GM19193 (cell line): ENCODE data around the gene GPC5.

Experiments used
- POLR2A ChIP-seq: IDR thresholded peaks from 4 replicates; pipeline ENCODE4 v1.6.1; 2011; ENCODE audit not compliant: insufficient read depth, insufficient read length; ENCODE audit errors: extremely low read depth

GPC5 gene

GRCh38 chr13:92407858-92408257 is 1009.4 kb downstream of the GPC5 start:
- no peak for TF ChIP-seq POLR2A

- TF ChIP-seq POLR2A = no peak
Observed at GRCh38 chr13:92412481-92412880, 1014.1 kb downstream of the GPC5 start.

- TF ChIP-seq POLR2A = no peak
Observed at GRCh38 chr13:92412996-92413395, 1014.6 kb downstream of the GPC5 start.

- no peak for TF ChIP-seq POLR2A
Observed at GRCh38 chr13:92413452-92413851, 1015.0 kb downstream of the GPC5 start.

GRCh38 chr13:92414851-92415250 is 1016.4 kb downstream of the GPC5 start:
- no peak for TF ChIP-seq POLR2A

GRCh38 chr13:92415781-92416180 is 1017.4 kb downstream of the GPC5 start:
- no peak for TF ChIP-seq POLR2A

GRCh38 chr13:92418818-92419412 is 1020.5 kb downstream of the GPC5 start:
- no peak for TF ChIP-seq POLR2A

GRCh38 chr13:92429231-92429630 is 1030.8 kb downstream of the GPC5 start:
- no peak for TF ChIP-seq POLR2A

- no peak for TF ChIP-seq POLR2A
Observed at GRCh38 chr13:92433386-92433785, 1035.0 kb downstream of the GPC5 start.

- TF ChIP-seq POLR2A = no peak
Observed at GRCh38 chr13:92433963-92434362, 1035.5 kb downstream of the GPC5 start.

- no peak for TF ChIP-seq POLR2A
Observed at GRCh38 chr13:92436924-92437323, 1038.5 kb downstream of the GPC5 start.

GRCh38 chr13:92444244-92444643 is 1045.8 kb downstream of the GPC5 start:
- no peak for TF ChIP-seq POLR2A

- TF ChIP-seq POLR2A = no peak
Observed at GRCh38 chr13:92451060-92451459, 1052.6 kb downstream of the GPC5 start.

- no peak for TF ChIP-seq POLR2A
Observed at GRCh38 chr13:92452840-92453239, 1054.4 kb downstream of the GPC5 start.

GRCh38 chr13:92459306-92459705 is 1060.9 kb downstream of the GPC5 start:
- no peak for TF ChIP-seq POLR2A

- TF ChIP-seq POLR2A = no peak
Observed at GRCh38 chr13:92460479-92460878, 1062.1 kb downstream of the GPC5 start.

GRCh38 chr13:92461402-92461801 is 1063.0 kb downstream of the GPC5 start:
- TF ChIP-seq POLR2A = no peak
